Right lung (tissue), 5 donors: Measurements from ENCODE around the gene NUP210L. TPM values are rescaled to one million over a fixed set of nuclear protein-coding genes. Genes with fewer than 3 reads are reported as not detected.
A peak's percentile ranks its signal among the peaks of the same experiment; 100 is the strongest.

ENCODE experiments used
- DNase-seq, 2 donors: peaks; one replicate each; pipeline ENCODE4 v3.0.0-alpha.2; 2013
- polyA plus RNA-seq, 5 donors: library from polyadenylated mRNA; unstranded; fragments of 120-200 nt; gene quantifications; one replicate each; pipeline versions ENCODE4 v1.2.1 to v1.2.3, GENCODE V29; 2013; ENCODE audit warnings: inconsistent platforms in 1 of 5, low replicate concordance in 1 of 5; ENCODE audit not compliant: insufficient read length in 5 of 5, insufficient read depth in 1 of 5

NUP210L gene
- polyA plus RNA-seq, 5 donors, result 0.09 to 0.18 (median 0.14) TPM

DNA sequence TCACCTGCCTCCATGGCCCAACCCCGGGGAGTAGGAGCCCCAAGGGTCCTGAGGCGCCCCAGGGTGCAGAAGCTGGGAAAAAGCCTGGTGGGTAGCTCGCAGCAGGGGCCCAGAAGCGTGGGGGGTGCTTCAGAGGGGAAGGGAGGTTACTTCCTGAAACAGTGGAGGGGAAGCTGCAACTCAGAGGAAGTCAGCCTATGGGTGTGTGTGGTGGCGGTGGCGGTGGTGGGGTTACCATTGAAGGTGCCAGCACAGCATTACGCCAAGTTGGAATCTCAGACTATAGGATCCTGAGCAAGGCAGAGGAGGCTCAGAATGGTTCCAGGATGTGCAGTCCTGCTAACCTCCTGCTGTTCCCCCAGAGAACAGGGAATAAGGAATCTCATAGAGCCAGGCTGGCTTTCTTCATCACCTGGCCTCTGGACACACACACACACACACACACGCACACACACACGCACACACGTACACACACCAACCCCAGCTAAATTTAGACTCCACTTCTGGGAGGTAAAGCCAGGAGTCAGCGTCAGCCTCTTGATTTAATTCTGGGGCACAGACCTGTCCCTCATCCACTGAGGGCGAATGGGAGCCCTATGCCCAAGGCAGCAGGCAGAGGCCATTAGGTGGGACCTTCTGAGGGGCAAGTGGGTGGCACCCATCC lies 209.6 kb downstream of the NUP210L start:
- peak in 1 of 2 donors; percentile 33 for DNase-seq

DNA sequence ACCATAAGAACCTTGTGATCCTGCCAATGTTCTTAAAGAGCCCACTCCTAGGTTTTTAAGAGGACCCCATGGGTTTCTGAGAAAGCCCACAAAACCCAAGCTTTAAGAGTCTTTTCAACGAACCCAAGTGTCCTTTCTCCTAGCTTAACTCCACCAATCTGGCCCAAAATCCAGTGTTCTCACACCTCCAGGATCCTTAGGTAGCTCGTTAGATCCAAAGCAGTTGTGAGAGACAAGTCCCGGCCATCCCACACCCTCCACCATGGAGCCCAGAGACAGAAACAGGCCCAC lies 210.1 kb downstream of the NUP210L start:
- DNase-seq, result no peak

- no peak for DNase-seq
Measured at GRCh38 chr1:153944005-153944826, 210.7 kb downstream of the NUP210L start.

DNA sequence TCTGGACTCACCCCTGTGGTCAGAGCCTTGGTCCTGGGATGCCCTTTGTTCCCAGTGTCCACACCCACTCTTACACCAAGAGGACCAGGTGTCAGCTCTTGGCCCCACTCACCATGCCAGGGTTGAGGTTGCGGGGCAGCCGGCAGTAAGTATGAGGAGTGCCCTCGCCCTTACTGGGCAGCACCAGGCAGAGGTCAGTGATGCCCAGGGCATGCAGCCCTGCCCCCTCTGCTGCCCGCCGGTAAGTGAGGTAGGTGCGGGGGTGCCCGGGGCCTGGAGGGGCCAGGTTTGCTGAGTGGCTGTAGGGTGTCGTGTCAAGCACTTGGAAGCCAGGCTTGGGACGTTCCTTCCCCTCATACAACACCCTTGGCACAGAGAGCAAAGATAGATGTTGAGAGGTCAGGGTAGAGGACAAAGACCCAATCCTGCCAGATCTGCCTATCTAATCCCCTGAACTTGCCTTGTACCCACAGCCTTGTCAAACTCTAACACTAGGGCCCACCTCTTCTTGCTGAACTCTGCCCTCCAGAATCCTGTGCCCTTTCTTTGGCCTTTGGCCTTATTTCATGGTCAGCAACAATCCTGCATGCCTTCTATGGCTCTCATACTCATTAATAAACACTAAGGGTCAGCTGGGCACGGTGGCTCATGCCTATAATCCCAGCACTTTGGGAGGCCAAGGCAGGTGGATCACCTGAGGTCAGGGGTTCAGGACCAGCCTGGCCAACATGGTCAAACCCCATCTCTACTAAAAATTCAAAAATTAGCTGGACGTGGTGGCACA lies 211.9 kb downstream of the NUP210L start:
- DNase-seq, result no peak

Other genes starting within 250 kb of the NUP210L start
- gene GATAD2B, start 232.1 kb downstream of the NUP210L start, polyA plus RNA-seq, result 10 to 100 TPM; 23.4 to 34.0 (median 28.7) TPM
- gene DENND4B, start 208.4 kb downstream of the NUP210L start, polyA plus RNA-seq, result 10 to 100 TPM; 37.1 to 53.7 (median 46.2) TPM
- gene CRTC2, start 196.5 kb downstream of the NUP210L start, polyA plus RNA-seq, result 10 to 100 TPM; 38.8 to 64.2 (median 50.4) TPM
- 10 to 100 TPM; 57.6 to 72.1 (median 66.1) TPM for gene SLC39A1, start 191.5 kb downstream of the NUP210L start, polyA plus RNA-seq
- gene CREB3L4, start 187.2 kb downstream of the NUP210L start, polyA plus RNA-seq, result 10 to 100 TPM; 34.9 to 44.9 (median 40.1) TPM
- gene JTB, start 177.4 kb downstream of the NUP210L start, polyA plus RNA-seq, result 100 to 1,000 TPM in 1 of 5 donors, 10 to 100 TPM in 4; 81.7 to 104 (median 90.1) TPM
- 100 to 1,000 TPM; 145 to 175 (median 155) TPM for gene RAB13, start 168.7 kb downstream of the NUP210L start, polyA plus RNA-seq
- gene RPS27, start 164.3 kb downstream of the NUP210L start, polyA plus RNA-seq, result 1,000 to 10,000 TPM; 3,493 to 4,788 (median 3,660) TPM
- gene TPM3, start 37.0 kb upstream of the NUP210L start, polyA plus RNA-seq, result 100 to 1,000 TPM; 234 to 271 (median 253) TPM
- 1 to 10 TPM in 4 of 5 donors, not detected in 1; 2.7 to 6.5 (median 3.8) TPM for gene CFAP141, start 51.3 kb upstream of the NUP210L start, polyA plus RNA-seq
- gene UBAP2L, start 65.9 kb upstream of the NUP210L start, polyA plus RNA-seq, result 100 to 1,000 TPM; 146 to 182 (median 173) TPM
- 10 to 100 TPM; 73.2 to 81.0 (median 79.2) TPM for gene HAX1, start 117.6 kb upstream of the NUP210L start, polyA plus RNA-seq
- gene AQP10, start 166.0 kb upstream of the NUP210L start, polyA plus RNA-seq, result under 1 TPM; 0.14 to 0.40 (median 0.21) TPM
- gene ATP8B2, start 170.5 kb upstream of the NUP210L start, polyA plus RNA-seq, result 10 to 100 TPM; 28.3 to 38.3 (median 35.3) TPM